ENCODE measurements around the gene IFFO2.

DNA sequence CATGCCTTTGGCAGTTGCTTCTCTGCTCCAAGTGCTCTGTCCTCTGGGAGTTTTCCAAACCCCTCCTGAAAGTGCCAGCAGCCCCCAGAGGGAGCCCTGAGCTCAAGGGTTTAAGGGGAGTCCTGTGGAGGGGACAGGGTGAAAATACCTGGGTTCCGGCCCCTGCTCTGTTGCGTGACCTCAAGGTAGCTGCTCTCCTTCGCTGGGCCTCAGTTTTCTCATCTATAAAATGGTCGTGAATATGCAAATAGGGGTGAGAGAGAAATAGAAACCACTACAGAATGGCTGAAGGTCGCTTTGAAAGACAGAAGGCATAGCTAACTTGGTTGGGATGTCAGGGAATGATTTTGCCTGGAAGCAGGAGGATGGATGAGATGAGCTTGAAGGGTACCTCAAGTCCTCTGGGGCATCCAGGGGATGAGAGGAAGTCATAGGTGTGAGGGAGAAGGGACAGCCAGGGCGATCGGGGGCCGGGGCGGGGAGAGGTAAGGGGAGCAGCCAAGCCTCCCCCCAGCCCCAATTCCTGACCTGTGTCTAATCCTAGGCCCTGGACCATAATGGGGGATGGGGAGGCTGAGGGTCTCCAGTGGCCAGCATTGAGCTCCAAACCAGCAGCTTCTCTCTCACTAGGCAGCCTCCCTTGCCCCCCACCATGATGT, 12.4 kb downstream of the IFFO2 start:
- TF ChIP-seq MEF2A (IDR thresholded peaks at IDR 0.05; ENCODE audit: insufficient read depth, low read depth, low read length), result no peak
- TF ChIP-seq, protein P1, sequence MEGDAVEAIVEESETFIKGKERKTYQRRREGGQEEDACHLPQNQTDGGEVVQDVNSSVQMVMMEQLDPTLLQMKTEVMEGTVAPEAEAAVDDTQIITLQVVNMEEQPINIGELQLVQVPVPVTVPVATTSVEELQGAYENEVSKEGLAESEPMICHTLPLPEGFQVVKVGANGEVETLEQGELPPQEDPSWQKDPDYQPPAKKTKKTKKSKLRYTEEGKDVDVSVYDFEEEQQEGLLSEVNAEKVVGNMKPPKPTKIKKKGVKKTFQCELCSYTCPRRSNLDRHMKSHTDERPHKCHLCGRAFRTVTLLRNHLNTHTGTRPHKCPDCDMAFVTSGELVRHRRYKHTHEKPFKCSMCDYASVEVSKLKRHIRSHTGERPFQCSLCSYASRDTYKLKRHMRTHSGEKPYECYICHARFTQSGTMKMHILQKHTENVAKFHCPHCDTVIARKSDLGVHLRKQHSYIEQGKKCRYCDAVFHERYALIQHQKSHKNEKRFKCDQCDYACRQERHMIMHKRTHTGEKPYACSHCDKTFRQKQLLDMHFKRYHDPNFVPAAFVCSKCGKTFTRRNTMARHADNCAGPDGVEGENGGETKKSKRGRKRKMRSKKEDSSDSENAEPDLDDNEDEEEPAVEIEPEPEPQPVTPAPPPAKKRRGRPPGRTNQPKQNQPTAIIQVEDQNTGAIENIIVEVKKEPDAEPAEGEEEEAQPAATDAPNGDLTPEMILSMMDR (IDR thresholded peaks at IDR 0.05 in 2 of 3, conservative IDR thresholded peaks at IDR 0.05 in 1 of 3; ENCODE audit: control insufficient read depth in 2 of 3, extremely low read depth in 1 of 3, insufficient read depth in 1 of 3, low read depth in 3 of 3, low read length in 3 of 3), result no peak

Data from GM12878 (cell line).